HAP-1 (cell line): Measurements from ENCODE around the gene ADISSP.

Experiments used
- DNase-seq, 2 experiments: peaks; one replicate each; pipeline ENCODE4 v3.0.0-alpha.2; 2016 to 2020; ENCODE audit warnings: low spot score in 2 of 2
- H3K27me3 ChIP-seq: fragments of 250-450 bp; sonication (Bioruptor Pico); 2 replicates; pipeline ENCODE4 v1.5.1; 2020; ENCODE audit warnings: low read depth, mild to moderate bottlenecking, moderate library complexity
- H3K36me3 ChIP-seq: fragments of 250-450 bp; sonication (Bioruptor Pico); replicated peaks from 2 replicates; pipeline ENCODE4 v1.5.1; 2020; ENCODE audit warnings: mild to moderate bottlenecking
- H3K4me1 ChIP-seq: fragments of 250-450 bp; sonication (Bioruptor Pico); 2 replicates; pipeline ENCODE4 v1.5.1; 2020; ENCODE audit warnings: mild to moderate bottlenecking
- H3K4me3 ChIP-seq: fragments of 250-450 bp; sonication (Bioruptor Pico); 2 replicates; pipeline ENCODE4 v1.5.1; 2020; ENCODE audit warnings: mild to moderate bottlenecking, moderate library complexity
- H3K9me3 ChIP-seq: fragments of 250-450 bp; sonication (Bioruptor Pico); 2 replicates; pipeline ENCODE4 v1.5.1; 2020; ENCODE audit warnings: mild to moderate bottlenecking, moderate library complexity
- in situ Hi-C: fragments of 300-500 bp; cut with MboI; formaldehyde crosslinking; loops from 3 replicates; pipeline ENCODE4 v1.14.3; 2020; ENCODE audit warnings: low sequenced_read_pairs, inconsistent platforms, mixed read lengths

The ADISSP gene

DNA sequence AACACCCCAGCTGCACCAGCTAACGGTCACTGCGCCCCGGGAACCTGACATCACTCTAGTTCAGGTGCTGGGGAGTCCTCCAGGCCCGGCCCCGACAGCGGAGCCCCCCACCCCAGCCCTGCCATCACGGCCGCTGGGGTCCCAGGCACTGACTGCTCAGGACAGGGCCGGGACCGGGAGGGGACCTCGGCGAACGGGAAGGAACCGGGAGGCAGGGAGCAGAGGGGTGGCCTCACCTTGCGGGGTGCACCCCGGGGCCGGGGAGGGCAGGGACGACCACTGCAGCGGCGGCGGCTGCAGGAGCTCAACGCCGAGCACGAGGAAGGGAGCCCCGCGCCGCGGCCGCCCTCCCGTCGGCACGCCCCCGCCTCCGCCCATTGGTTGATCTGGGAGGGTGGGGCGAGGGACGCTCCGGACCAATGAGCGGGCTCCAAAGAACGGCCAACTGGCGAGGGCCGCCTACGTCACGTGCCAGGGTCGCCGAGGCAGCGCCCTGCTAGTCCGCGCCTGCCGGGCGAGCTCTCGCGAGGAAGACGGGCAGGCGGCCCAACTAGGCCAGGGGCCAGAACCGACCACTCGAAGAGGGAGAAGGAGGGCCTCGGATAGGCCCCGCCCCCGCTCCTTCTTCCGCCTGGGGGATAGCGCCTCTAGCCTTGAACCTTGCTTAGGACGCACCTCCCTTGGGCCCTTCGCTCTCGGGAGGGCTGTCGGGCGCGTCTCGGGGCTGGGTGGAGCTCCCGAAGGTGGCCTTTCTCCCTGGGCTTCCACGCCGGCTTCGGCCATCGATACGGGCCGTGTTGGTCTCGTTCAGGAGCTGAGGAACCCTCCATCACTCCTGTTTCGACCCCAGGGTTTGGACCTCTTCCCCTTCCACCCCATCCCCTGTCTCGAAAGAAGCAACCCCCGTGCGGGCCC lies at the start of gene ADISSP:
TSS of gene ADISSP (minus strand) at position 327 of the 915 bp plus-strand sequence. CDS start 7,653 bp downstream, outside the sequence.
- in situ Hi-C loops: no loop called here
- no peaks in the 10 kb centered on the region for H3K27me3 ChIP-seq
- peaks cover 10% of the 10 kb centered on the region for H3K36me3 ChIP-seq
- peak within 1 kb of the TSS; percentile 91 for H3K4me3 ChIP-seq
- peak; percentile 98 to 99 for DNase-seq
- H3K4me1 ChIP-seq: peaks cover 13% of the 10 kb centered on the region
- H3K9me3 ChIP-seq: no peaks in the 10 kb centered on the region

DNA sequence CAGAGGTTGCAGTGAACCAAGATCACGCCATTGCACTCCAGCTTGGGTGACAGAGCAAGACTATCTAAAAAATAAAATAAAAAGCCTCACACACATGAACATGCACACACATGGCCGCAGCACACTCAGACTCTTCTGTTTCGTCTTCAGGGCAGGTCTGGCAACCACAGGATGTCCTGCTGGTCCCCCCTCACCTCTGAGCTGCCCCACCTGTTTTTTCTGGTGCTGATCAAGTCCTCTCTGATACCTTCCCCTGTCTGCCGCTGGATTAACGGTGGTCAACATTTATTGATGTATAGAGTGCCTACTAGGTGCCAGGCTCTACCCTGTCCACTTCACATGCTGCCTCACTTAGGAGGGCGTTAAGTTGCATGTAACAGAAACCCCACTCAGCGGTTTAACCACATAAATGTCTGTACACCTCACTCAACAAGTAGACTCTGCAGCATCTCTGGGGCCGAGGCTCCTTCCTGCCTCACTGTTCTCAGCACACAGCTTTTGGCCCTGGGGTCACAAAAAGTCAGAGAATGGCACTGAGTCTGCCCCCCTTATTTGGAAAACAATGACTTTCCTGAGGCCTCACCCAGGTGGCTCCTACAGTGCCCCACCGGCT lies 48.3 kb upstream of the ADISSP start:
- no peak overlapping the region for H3K4me3 ChIP-seq
- H3K27me3 ChIP-seq: no peaks in the 10 kb centered on the region
- H3K36me3 ChIP-seq: no peaks in the 10 kb centered on the region
- peaks cover 13% of the 10 kb centered on the region for H3K4me1 ChIP-seq
- in situ Hi-C loops: no loop called here
- H3K9me3 ChIP-seq: no peaks in the 10 kb centered on the region
- no peak for DNase-seq

DNA sequence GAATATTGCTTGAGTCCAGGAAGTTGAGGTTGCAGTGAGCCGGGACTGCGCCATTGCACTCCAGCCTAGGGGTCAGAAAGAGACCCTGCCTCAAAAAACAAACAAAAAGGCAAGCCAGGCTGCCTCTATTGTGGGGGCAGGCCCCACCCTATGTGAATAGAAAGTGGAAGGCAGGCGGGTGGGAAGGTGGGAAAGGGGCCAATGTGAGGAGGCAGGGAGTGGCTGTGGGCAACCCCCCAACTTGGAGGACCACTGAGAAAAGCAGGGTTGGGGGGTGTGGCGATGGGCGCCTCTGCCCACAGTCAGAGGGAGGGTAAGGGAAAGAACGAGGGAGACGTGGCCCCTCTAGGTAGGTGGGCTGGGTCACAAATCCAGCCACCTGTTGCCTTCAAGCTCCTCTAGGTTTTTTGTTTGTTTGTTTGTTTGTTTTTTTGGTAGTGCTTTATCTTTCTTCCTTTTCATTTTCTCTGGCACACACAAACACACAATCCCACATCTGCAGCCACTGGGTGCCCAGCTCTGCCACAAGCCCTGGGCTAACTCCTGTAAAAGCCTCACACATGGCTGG lies 47.5 kb upstream of the ADISSP start:
- no peak overlapping the region for H3K4me3 ChIP-seq
- peaks cover 13% of the 10 kb centered on the region for H3K4me1 ChIP-seq
- no peaks in the 10 kb centered on the region for H3K27me3 ChIP-seq
- in situ Hi-C loops: no loop called here
- H3K36me3 ChIP-seq: no peaks in the 10 kb centered on the region
- no peak for DNase-seq
- no peaks in the 10 kb centered on the region for H3K9me3 ChIP-seq

DNA sequence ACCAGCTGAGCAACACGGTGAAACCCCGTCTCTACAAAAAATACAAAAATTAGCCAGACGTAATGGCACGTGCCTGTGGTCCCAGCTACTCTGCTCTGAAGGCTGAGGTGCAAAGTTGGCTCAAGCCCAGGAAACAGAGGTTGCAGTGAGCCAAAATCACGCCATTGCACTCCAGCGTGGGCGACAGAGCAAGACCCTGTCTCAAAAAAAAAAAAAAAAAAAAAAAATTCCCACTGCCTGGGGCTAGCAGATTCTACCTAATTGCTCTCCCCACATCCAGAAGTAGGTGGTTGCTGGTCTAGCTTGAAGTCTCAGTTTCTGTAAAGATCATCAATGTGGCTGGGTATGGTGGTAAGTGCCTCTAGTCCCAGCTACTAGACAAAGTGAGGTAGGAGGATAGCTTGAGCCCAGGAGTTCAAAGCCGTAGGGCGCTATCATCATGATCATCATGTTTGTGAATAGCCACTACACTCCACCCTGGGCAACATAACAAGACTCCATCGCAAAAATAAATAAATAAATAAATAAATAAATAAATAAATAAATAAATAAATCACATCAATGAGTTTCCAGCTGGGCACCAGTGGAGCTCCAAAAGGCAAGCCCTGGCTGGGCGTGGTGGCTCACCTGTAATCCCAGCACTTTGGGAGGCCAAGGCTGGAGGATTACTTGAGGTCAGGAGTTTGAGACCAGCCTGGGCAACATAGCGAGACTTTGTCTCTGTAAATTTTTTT lies 46.5 kb upstream of the ADISSP start:
- in situ Hi-C loops: no loop called here
- H3K27me3 ChIP-seq: no peaks in the 10 kb centered on the region
- H3K4me3 ChIP-seq: no peak overlapping the region
- no peak for DNase-seq
- H3K36me3 ChIP-seq: no peaks in the 10 kb centered on the region
- peaks cover 9% of the 10 kb centered on the region for H3K4me1 ChIP-seq
- no peaks in the 10 kb centered on the region for H3K9me3 ChIP-seq

DNA sequence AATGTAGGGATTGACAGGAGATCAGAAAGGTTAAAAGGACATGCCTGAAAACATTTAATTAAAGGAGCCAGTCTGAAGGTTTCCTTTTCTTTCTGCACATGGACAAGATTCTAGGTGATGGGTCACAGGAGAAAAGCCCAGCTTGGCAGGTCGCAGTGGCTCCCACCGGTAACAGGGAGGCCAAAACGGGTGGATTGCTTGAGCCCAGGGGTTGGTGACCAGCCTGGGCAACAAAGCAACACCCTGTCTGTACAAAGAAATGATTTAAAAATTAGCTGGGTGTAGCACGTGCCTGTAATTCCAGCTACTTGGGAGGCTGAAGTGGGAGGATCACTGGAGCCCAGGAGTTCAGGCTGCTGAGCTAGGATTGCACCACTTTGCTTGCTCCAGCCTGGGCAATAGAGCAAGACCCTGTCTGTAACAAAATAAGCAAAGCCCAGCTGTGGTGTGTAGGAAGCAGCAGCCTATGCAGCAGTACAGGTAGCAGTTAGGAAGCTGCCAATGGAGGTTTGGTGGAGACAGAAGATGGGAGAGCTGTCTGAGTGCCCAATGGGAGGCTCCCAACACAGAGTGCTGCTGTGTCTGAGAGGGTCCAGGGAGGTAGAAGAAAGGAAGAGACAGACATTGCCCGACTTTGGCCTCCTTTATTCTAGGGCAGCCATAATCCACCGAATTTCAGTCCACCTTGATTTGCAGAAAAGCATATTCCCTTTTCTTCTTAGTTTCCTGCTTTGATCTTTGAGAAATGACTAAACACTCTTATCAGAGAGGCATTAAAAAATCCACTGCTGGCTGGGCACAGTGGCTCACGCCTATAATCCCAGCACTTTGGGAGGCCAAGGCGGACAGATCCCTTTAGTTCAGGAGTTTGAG lies 45.7 kb upstream of the ADISSP start:
- peaks cover 11% of the 10 kb centered on the region for H3K4me1 ChIP-seq
- DNase-seq: no peak

DNA sequence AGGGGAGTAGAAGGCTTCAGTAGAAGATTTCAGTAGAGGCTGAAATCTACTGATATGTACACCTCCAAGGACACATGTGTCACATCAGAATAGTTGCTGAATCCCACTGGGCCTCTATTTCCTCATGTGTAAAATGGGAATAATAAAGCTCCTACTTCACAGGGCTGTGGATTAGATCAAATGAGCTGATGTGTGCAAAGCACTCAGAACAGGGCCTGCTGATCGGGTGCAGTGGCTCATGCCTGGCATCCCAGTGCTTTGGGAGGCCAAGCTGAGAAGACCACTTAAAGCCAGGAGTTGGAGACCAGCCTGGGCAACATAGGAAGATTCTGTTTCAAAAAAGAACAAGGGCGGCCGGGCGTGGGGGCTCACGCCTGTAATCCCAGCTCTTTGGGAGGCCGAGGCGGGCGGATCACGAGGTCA lies 44.7 kb upstream of the ADISSP start:
- H3K4me3 ChIP-seq: no peak overlapping the region
- H3K27me3 ChIP-seq: no peaks in the 10 kb centered on the region
- no peaks in the 10 kb centered on the region for H3K36me3 ChIP-seq
- H3K4me1 ChIP-seq: peaks cover 20% of the 10 kb centered on the region
- in situ Hi-C loops: no loop called here
- DNase-seq: no peak
- H3K9me3 ChIP-seq: no peaks in the 10 kb centered on the region

More for the DNA sequence above, 45.7 kb upstream of the ADISSP start:
- H3K36me3 ChIP-seq: no peaks in the 10 kb centered on the region
- no peaks in the 10 kb centered on the region for H3K27me3 ChIP-seq
- no peak overlapping the region for H3K4me3 ChIP-seq
- in situ Hi-C loops: no loop called here
- H3K9me3 ChIP-seq: no peaks in the 10 kb centered on the region

DNA sequence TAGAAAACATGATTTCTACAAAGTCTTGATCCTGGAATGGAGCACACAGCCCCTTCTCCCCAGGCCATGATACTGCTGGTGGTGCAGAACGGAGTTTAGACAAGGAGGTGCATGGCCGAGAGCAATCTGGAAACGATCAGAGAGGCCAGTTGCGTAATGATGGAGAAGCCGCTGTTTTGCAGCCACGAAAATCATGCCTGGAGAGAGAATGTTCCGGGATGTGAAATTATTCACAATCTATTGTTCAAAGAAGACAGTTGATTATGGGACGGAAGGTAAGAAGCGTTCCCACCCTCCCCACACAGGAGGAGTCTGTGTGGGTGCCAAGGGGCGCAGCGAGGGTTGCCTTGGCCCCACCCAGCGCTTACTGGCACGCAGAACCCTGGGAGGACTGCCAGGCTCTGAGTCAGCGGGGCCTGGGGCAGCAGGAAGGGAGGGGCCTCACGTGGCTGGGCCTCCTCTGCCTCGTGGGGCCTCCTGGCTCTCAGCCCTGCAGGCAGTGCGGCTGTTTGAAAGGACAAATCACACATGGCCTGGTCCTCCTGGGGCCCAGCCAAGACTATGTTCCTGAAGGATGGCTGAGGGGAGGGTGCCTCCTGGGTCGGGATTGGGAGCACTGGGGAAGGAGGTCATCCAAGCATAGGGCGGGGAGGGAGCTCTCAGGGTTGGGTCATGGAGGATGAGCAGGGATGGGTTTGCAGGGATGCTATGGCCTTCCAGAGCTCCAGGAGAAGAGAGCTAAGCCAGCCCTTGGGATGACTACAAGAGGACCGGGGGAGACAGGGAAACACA lies 44.1 kb upstream of the ADISSP start:
- Histone ChIP-seq H3K27me3 (no peaks in the 10 kb centered on the region), H3K9me3 (no peaks in the 10 kb centered on the region), H3K4me3 (no peak overlapping the region), H3K4me1 (peaks cover 25% of the 10 kb centered on the region), H3K36me3 (no peaks in the 10 kb centered on the region)
- DNase-seq: peak in 1 of 2 experiments; percentile 76
- in situ Hi-C loops: no loop called here

DNA sequence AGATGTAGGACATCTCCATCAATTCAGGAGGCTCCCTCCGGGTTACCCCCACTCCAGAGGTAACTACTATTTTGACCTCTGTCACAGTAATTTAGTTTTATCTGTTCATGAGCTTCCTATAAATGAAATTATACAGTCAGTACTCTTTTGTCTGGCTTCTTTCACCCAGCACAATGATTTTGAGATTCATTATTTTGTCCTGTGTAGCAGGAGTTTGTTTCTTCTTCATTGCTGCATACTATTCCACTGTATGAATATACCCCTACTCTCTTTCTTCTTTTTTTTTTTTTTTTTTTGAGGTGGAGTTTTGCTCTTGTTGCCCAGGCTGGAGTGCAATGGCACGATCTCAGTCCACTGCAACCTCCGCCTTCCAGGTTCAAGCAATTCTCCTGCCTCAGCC lies 41.0 kb upstream of the ADISSP start:
- Histone ChIP-seq H3K27me3 (no peaks in the 10 kb centered on the region), H3K4me3 (no peak overlapping the region), H3K4me1 (peaks cover 25% of the 10 kb centered on the region), H3K36me3 (peaks cover 19% of the 10 kb centered on the region), H3K9me3 (no peaks in the 10 kb centered on the region)
- in situ Hi-C loops: no loop called here
- no peak for DNase-seq

DNA sequence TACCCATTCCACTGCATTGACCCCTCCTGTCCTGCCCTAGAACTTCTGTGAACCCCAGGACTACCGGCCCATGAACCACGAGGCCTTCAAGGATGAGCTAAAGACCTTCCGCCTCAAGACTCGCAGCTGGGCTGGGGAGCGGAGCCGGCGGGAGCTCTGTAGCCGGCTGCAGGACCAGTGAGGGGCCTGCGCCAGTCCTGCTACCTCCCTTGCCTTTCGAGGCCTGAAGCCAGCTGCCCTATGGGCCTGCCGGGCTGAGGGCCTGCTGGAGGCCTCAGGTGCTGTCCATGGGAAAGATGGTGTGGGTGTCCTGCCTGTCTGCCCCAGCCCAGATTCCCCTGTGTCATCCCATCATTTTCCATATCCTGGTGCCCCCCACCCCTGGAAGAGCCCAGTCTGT lies 37.2 kb upstream of the ADISSP start:
- H3K27me3 ChIP-seq: no peaks in the 10 kb centered on the region
- in situ Hi-C loops: no loop called here
- H3K4me1 ChIP-seq: peaks cover 16% of the 10 kb centered on the region
- peaks cover 53% of the 10 kb centered on the region for H3K36me3 ChIP-seq
- H3K4me3 ChIP-seq: no peak overlapping the region
- no peaks in the 10 kb centered on the region for H3K9me3 ChIP-seq
- no peak for DNase-seq

DNA sequence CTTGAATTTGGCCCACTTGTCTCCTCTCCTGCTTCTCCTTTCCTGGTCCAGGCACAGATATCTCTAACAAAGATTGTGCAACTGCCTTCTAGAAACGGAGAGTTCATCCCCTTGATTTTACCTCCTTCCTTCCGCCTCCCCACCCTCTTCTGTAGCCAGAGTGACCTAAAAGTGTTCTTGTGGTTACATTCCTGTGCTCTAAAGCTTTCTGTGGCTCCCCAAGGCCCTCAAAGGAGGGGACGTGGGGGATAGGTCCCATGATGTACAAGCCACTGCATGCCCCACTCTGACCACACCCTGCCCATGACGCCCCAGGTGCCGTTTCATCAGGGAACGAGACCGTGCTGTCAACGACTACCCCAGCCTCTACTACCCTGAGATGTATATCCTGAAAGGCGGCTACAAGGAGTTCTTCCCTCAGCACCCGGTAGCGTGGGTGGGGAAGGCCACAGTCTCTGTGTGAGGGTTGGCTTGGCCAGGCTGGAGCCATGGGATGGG lies 36.8 kb upstream of the ADISSP start:
- Histone ChIP-seq H3K27me3 (no peaks in the 10 kb centered on the region), H3K9me3 (no peaks in the 10 kb centered on the region), H3K36me3 (peaks cover 57% of the 10 kb centered on the region), H3K4me1 (peaks cover 16% of the 10 kb centered on the region), H3K4me3 (no peak overlapping the region)
- DNase-seq: no peak
- in situ Hi-C loops: no loop called here

DNA sequence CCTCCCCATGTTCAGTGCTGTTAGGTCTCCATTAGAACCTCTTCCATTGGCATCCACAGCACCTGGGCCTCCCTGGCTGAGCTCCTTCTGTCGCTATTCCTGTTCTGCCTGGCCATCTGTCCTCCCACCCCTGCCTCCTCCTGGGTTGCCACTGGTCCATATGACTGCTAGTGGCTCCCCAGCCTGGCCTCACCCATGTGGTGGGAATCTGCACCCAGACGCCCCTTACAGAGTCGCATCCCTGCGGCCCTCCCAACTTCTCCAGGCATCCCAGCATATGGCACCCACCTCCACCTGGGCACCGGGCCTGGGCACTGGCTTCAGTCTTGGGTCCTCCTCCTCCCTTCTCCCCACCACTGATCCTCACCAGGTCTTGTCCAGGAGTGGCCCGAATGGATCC lies 36.3 kb upstream of the ADISSP start:
- DNase-seq: no peak
- peaks cover 16% of the 10 kb centered on the region for H3K4me1 ChIP-seq
- H3K9me3 ChIP-seq: no peaks in the 10 kb centered on the region
- no peaks in the 10 kb centered on the region for H3K27me3 ChIP-seq
- in situ Hi-C loops: no loop called here
- no peak overlapping the region for H3K4me3 ChIP-seq
- H3K36me3 ChIP-seq: peaks cover 58% of the 10 kb centered on the region

DNA sequence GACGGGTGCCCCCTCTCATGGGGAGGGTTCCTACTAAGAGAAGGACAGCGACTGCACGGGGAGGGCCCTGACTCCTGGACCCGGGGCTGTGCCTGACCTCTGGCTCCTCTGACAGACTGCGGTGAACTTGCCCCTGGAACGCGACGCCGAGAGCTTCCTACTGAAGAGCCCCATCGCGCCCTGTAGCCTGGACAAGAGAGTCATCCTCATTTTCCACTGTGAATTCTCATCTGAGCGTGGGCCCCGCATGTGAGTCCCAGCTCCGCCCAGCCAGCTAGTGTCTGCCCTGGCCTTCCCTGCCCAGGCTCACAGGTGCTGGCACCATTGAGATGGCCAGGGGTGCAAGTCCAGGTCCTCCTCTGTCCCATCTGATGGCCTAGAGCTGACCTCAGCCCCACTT lies 35.7 kb upstream of the ADISSP start:
- no peak overlapping the region for H3K4me3 ChIP-seq
- H3K4me1 ChIP-seq: peaks cover 15% of the 10 kb centered on the region
- no peaks in the 10 kb centered on the region for H3K27me3 ChIP-seq
- H3K9me3 ChIP-seq: no peaks in the 10 kb centered on the region
- no peak for DNase-seq
- in situ Hi-C loops: no loop called here
- H3K36me3 ChIP-seq: peaks cover 64% of the 10 kb centered on the region
